HepG2 (cell line): Measurements from ENCODE around the gene LAIR1. TPM values are rescaled to one million over a fixed set of nuclear protein-coding genes. Genes with fewer than 3 reads are reported as not detected.

Experiments used
- ATAC-seq: fragments of 200-7000 bp; cut with Tn5 transposase; 3 replicates; pipeline ENCODE4 v1.9.1; 2020; ENCODE audit warnings: mild to moderate bottlenecking, moderate library complexity
- BruUV-seq: library from RNA; stranded (reverse); fragments of 400-500 nt; replicated peaks from 2 replicates; lab custom pipeline; 2021; lab: Mats Ljungman, UMichigan
- CTCF ChIA-PET: fragments of 300-600 bp; formaldehyde crosslinking; extraction: SDS; loops from one replicate; lab custom pipeline; 2021; ENCODE audit warnings: low total read pairs, inconsistent platforms, low intra/inter-chr PET ratio; lab: Yijun Ruan, JAX
- POLR2A ChIA-PET: fragments of 350-600 bp; sonication (Branson Sonifier 250); formaldehyde crosslinking; loops from one replicate; lab custom pipeline; 2020; ENCODE audit warnings: antibody characterized with exemption, inconsistent platforms; lab: Yijun Ruan, JAX
- DNase-seq: peaks from one replicate; pipeline ENCODE4 v3.0.0-alpha.2; 2015; ENCODE audit warnings: low spot score
- FAIRE-seq: peaks from 3 replicates; lab custom pipeline; 2011; peaks lifted over from hg19 to GRCh38; lab: Jason Lieb, UNC
- H2AFZ ChIP-seq: one replicate; pipeline ENCODE4 v1.6.1; 2011; ENCODE audit warnings: low read length, inconsistent platforms
- H3K27ac ChIP-seq: fragments of 300-600 bp; 3 replicates; pipeline ENCODE4 v1.8.0; 2011; ENCODE audit warnings: mixed run types, mild to moderate bottlenecking, mixed read lengths, low read length, inconsistent platforms; ENCODE audit not compliant: insufficient read depth; ENCODE audit errors: extremely low read length
- H3K27me3 ChIP-seq, 2 experiments: fragments of 200-600 bp in 1 of 2; 2 replicates in 1 of 2; 3 replicates in 1 of 2; pipeline versions ENCODE4 v1.6.0 to v1.8.0; 2011; ENCODE audit warnings: low read length in 2 of 2, mild to moderate bottlenecking in 2 of 2, moderate library complexity in 2 of 2, inconsistent platforms in 1 of 2; ENCODE audit not compliant: insufficient read depth in 2 of 2, control insufficient read depth in 1 of 2
- H3K36me3 ChIP-seq, 2 experiments: fragments of 200-600 bp in 1 of 2; replicated peaks in 1 of 2; 2 replicates in 1 of 2; 3 replicates in 1 of 2; pipeline versions ENCODE4 v1.5.1 to v1.8.0; 2011; ENCODE audit warnings: low read length in 2 of 2, inconsistent platforms in 1 of 2; ENCODE audit not compliant: insufficient read depth in 2 of 2, control insufficient read depth in 1 of 2
- H3K4me1 ChIP-seq: 2 replicates; pipeline ENCODE4 v1.5.1; 2012; ENCODE audit warnings: low read length, inconsistent platforms; ENCODE audit not compliant: insufficient read depth
- H3K4me2 ChIP-seq: 2 replicates; pipeline ENCODE4 v1.6.0; 2011; ENCODE audit warnings: low read depth, low read length, inconsistent platforms
- H3K4me3 ChIP-seq, 3 experiments: fragments of 200-600 bp in 1 of 3; sonication (generic), shearing (Covaris generic) in 1 of 3; replicated peaks in 1 of 3; 2 replicates each; pipeline ENCODE4 v1.5.1; 2011 to 2016; ENCODE audit warnings: low read length in 3 of 3, inconsistent platforms in 2 of 3, low read depth in 2 of 3, mild to moderate bottlenecking in 2 of 3, control low read depth in 1 of 3, mixed read lengths in 1 of 3; ENCODE audit not compliant: insufficient read depth in 1 of 3
- H3K79me2 ChIP-seq: one replicate; pipeline ENCODE4 v1.6.1; 2011; ENCODE audit warnings: low read length, inconsistent platforms; ENCODE audit not compliant: insufficient read depth
- H3K9ac ChIP-seq: 2 replicates; pipeline ENCODE4 v1.6.0; 2011; ENCODE audit warnings: mild to moderate bottlenecking, low read depth, low read length, inconsistent platforms; ENCODE audit not compliant: insufficient read depth
- H3K9me3 ChIP-seq: 2 replicates; pipeline ENCODE4 v1.5.1; 2012; ENCODE audit warnings: mild to moderate bottlenecking, low read length
- H4K20me1 ChIP-seq: 2 replicates; pipeline ENCODE4 v1.6.0; 2011; ENCODE audit warnings: inconsistent platforms, mild to moderate bottlenecking, low read length, moderate library complexity; ENCODE audit not compliant: insufficient read depth
- ATF7 ChIP-seq, 2 experiments: fragments of 450-650 bp in 1 of 2; sonication (generic) in 1 of 2; formaldehyde crosslinking in 1 of 2; IDR thresholded peaks; 2 replicates each; pipeline versions ENCODE4 v1.4.0 to v1.6.1; 2016 to 2020; ENCODE audit warnings: antibody characterized with exemption in 1 of 2, mild to moderate bottlenecking in 1 of 2, missing genetic modification reagents in 1 of 2
- CREB1 ChIP-seq, 2 experiments: fragments of 450-650 bp in 1 of 2; IDR thresholded peaks; 2 replicates each; pipeline ENCODE4 v1.6.1; 2016 to 2017; ENCODE audit warnings: control low read depth in 1 of 2, mild to moderate bottlenecking in 1 of 2, missing compliant biosample characterization in 1 of 2, missing genetic modification characterization in 1 of 2
- MXI1 ChIP-seq: IDR thresholded peaks from 3 replicates; pipeline ENCODE4 v1.6.1; 2012; ENCODE audit warnings: low read depth, low read length, inconsistent platforms, borderline replicate concordance
- PAWR ChIP-seq: sonication (generic); formaldehyde crosslinking; IDR thresholded peaks from 2 replicates; pipeline ENCODE4 v1.4.0; 2020; ENCODE audit warnings: missing genetic modification reagents, mild to moderate bottlenecking, borderline replicate concordance
- WIZ ChIP-seq: sonication (generic); formaldehyde crosslinking; IDR thresholded peaks from 2 replicates; pipeline ENCODE4 v1.5.1; 2020; ENCODE audit warnings: mild to moderate bottlenecking, missing genetic modification reagents
- ZNF12 ChIP-seq: sonication (generic); formaldehyde crosslinking; IDR thresholded peaks from 2 replicates; pipeline ENCODE4 v1.5.0; 2020; ENCODE audit warnings: missing genetic modification reagents
- ZNF234 ChIP-seq: sonication (generic); formaldehyde crosslinking; conservative IDR thresholded peaks from 2 replicates; pipeline ENCODE4 v1.5.1; 2020; ENCODE audit warnings: mild to moderate bottlenecking, missing genetic modification reagents
- ZNF362 ChIP-seq: sonication (generic); formaldehyde crosslinking; IDR thresholded peaks from 2 replicates; pipeline ENCODE4 v1.4.0; 2020; ENCODE audit warnings: missing genetic modification reagents, mild to moderate bottlenecking, borderline replicate concordance
- WGBS: methylation state at CpG from one replicate; pipeline ENCODE4 v1.1.6; 2017; ENCODE audit warnings: low lambda C conversion rate; 5-methylcytosine and 5-hydroxymethylcytosine counted together
- in situ Hi-C: cut with HindIII; loops from 2 replicates; pipeline ENCODE4 v1.10.0; 2017; ENCODE audit warnings: low pct_unique_long_range_greater_than_20kb; ENCODE audit not compliant: extremely low pct_ligation_motif_present
- intact Hi-C: fragments of 100-400 bp; cut with micrococcal nuclease; formaldehyde crosslinking; loops from one replicate; pipeline ENCODE4 v1.10.0; 2022; ENCODE audit not compliant: unreplicated experiment
- polyA plus RNA-seq, 8 experiments: library from polyadenylated mRNA; depleted of rRNA in 3 of 8; stranded (reverse) in 7 of 8; unstranded in 1 of 8; fragments of >200 nt; fragmentation: Illumina TruSeq in 4 of 8; extraction: Trizol in 4 of 8; gene quantifications; 2 replicates each; pipeline versions ENCODE4 v1.2.1 to v1.2.3, GENCODE V29; 2011 to 2016; ENCODE audit warnings: low read depth in 4 of 8, missing spikeins in 1 of 8, mixed read lengths in 1 of 8; ENCODE audit not compliant: insufficient read depth in 1 of 8
- total RNA-seq, 5 experiments: library from RNA; depleted of rRNA; stranded (reverse); fragments of >200 nt; fragmentation: Illumina TruSeq; extraction: Trizol; gene quantifications; 2 replicates each; pipeline ENCODE4 v1.2.3, GENCODE V29; 2016; ENCODE audit warnings: low read depth in 1 of 5
- TF ChIP-seq, protein P1 (sequence below): sonication (generic); formaldehyde crosslinking; IDR thresholded peaks from 2 replicates; pipeline ENCODE4 v1.8.1; 2023; ENCODE audit warnings: missing genetic modification reagents, inconsistent platforms, borderline replicate concordance
- TF ChIP-seq, protein P2 (sequence below), 2 experiments: fragments of 450-650 bp in 1 of 2; sonication (generic) in 1 of 2; formaldehyde crosslinking; IDR thresholded peaks; 2 replicates each; pipeline versions ENCODE4 v1.5.0 to v1.8.0; 2020 to 2022; ENCODE audit warnings: mild to moderate bottlenecking in 1 of 2, missing genetic modification reagents in 1 of 2

Gene LAIR1
- total and polyA plus RNA-seq, 2 of the 13 experiments (the other 11 are each of a cell fraction or from before 2014, with no cell fraction given) = 0.75 to 1.2 TPM

DNA sequence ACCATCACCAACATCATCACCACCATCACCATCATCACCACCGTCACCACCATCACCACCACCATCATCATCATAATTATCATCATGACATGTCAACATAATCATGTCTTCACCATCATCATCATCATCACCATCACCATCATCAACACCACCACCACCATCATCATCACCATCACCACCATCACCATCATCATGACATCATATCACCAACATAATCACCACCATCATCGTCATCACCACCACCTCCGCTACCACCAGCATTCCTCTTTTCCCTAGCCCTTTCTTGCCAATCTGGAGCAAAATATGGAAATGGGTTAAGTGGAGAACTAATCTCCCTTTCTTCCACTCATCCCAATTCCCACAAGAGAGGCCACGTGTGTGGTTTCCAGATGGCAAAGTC is 49.4 kb upstream of the LAIR1 start:
- no peaks in the 10 kb centered on the region for H3K36me3 ChIP-seq
- peaks cover 40% of the 10 kb centered on the region for H3K4me1 ChIP-seq
- DNase-seq (no peak), FAIRE-seq (no peak), ATAC-seq (no peak)
- H3K27ac ChIP-seq = no peak overlapping the region
- no peak overlapping the region for H3K9ac ChIP-seq
- intact Hi-C loops (no loop called here), in situ Hi-C loops (no loop called here)
- ChIA-PET CTCF (no interaction called here), POLR2A (no interaction called here)
- H3K79me2 ChIP-seq = no peaks in the 10 kb centered on the region
- H2AFZ ChIP-seq = no peak overlapping the region
- 60% methylated on average over 4 of the region's 4 CpGs for WGBS
- H3K4me2 ChIP-seq = no peak overlapping the region
- no TSS peak for BruUV-seq
- H4K20me1 ChIP-seq = no peaks in the 10 kb centered on the region
- peak; percentile 84 for TF ChIP-seq ATF7 (IDR thresholded peaks at IDR 0.05)
- TF ChIP-seq ATF7 (CRISPR knock-in tag; IDR thresholded peaks at IDR 0.05) = no peak
- TF ChIP-seq CREB1 (IDR thresholded peaks at IDR 0.05) = peak; percentile 94
- TF ChIP-seq CREB1 (CRISPR knock-in tag; IDR thresholded peaks at IDR 0.05) = no peak
- TF ChIP-seq WIZ = no peak
- H3K27me3 ChIP-seq = no peaks in the 10 kb centered on the region
- no peak overlapping the region for H3K4me3 ChIP-seq
- H3K9me3 ChIP-seq = no peaks in the 10 kb centered on the region

- BruUV-seq = no TSS peak
- no peaks in the 10 kb centered on the region for H3K27me3 ChIP-seq
- intact Hi-C loops = no loop called here
Measured at GRCh38 chr19:54412877-54413276, 48.1 kb upstream of the LAIR1 start.

More at GRCh38 chr19:54412877-54413276, 48.1 kb upstream of the LAIR1 start:
- TF ChIP-seq MXI1 = no peak
- TF ChIP-seq, protein P1, sequence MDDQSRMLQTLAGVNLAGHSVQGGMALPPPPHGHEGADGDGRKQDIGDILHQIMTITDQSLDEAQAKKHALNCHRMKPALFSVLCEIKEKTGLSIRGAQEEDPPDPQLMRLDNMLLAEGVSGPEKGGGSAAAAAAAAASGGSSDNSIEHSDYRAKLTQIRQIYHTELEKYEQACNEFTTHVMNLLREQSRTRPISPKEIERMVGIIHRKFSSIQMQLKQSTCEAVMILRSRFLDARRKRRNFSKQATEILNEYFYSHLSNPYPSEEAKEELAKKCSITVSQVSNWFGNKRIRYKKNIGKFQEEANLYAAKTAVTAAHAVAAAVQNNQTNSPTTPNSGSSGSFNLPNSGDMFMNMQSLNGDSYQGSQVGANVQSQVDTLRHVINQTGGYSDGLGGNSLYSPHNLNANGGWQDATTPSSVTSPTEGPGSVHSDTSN (CRISPR knock-in tag) = no peak
- no peak for TF ChIP-seq ZNF234 (CRISPR knock-in tag)
- no peak for TF ChIP-seq PAWR
- peak; percentile 93 for TF ChIP-seq ZNF12 (CRISPR knock-in tag)
- no peak for TF ChIP-seq ZNF362 (CRISPR knock-in tag)
- TF ChIP-seq, protein P2, sequence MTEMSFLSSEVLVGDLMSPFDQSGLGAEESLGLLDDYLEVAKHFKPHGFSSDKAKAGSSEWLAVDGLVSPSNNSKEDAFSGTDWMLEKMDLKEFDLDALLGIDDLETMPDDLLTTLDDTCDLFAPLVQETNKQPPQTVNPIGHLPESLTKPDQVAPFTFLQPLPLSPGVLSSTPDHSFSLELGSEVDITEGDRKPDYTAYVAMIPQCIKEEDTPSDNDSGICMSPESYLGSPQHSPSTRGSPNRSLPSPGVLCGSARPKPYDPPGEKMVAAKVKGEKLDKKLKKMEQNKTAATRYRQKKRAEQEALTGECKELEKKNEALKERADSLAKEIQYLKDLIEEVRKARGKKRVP (CRISPR knock-in tag; IDR thresholded peaks at IDR 0.05) = peak in 1 of 2 experiments; percentile 29; a peak in 1 of 4 replicates
- Histone ChIP-seq H3K36me3 (no peaks in the 10 kb centered on the region), H3K79me2 (no peaks in the 10 kb centered on the region), H3K9ac (no peak overlapping the region), H3K4me1 (peaks cover 27% of the 10 kb centered on the region), H3K27ac (no peak overlapping the region), H3K4me3 (no peak overlapping the region), H4K20me1 (no peaks in the 10 kb centered on the region), H3K4me2 (no peak overlapping the region), H3K9me3 (no peaks in the 10 kb centered on the region), H2AFZ (no peak overlapping the region)
- in situ Hi-C loops = no loop called here
- DNase-seq (no peak), FAIRE-seq (no peak), ATAC-seq (no peak)
- 1% methylated on average over 4 of the region's 4 CpGs for WGBS
- ChIA-PET CTCF (no interaction called here), POLR2A (no interaction called here)
